NCI-H1048 (cell line): ENCODE measurements around the gene INKA2.
"Not testable (repeated sequence)": the region's sequence is repeated elsewhere in the genome, so short reads cannot be mapped to it uniquely, and the experiment has no call there.

Source experiments
- DNase-seq: peaks from one replicate; lab custom pipeline; 2025; lab: John Stamatoyannopoulos, UW

INKA2 gene

GRCh38 chr1:111750856-111751255, 11.7 kb upstream of the INKA2 start:
- DNase-seq: no peak

- no peak for DNase-seq
These were observed 10.4 kb upstream of the INKA2 start for GRCh38 chr1:111749628-111750027.

- DNase-seq: no peak
These were observed 8.8 kb upstream of the INKA2 start for GRCh38 chr1:111747947-111748346.

- peak; percentile 59 for DNase-seq
These were observed 8.1 kb upstream of the INKA2 start for GRCh38 chr1:111747282-111747734.

GRCh38 chr1:111746614-111746999, 7.4 kb upstream of the INKA2 start:
- no peak for DNase-seq

- no peak for DNase-seq
These were observed 6.7 kb upstream of the INKA2 start for GRCh38 chr1:111745675-111746613.

- no peak for DNase-seq
These were observed 4.5 kb upstream of the INKA2 start for GRCh38 chr1:111743679-111744101.

- no peak for DNase-seq
These were observed 3.8 kb upstream of the INKA2 start for GRCh38 chr1:111742938-111743549.

GRCh38 chr1:111742292-111742691, 3.1 kb upstream of the INKA2 start:
- DNase-seq: not testable (repeated sequence)

GRCh38 chr1:111739925-111740765, 950 bp upstream of the INKA2 start:
- no peak for DNase-seq

- DNase-seq: peak; percentile 32
These were observed 580 bp downstream of the INKA2 start for GRCh38 chr1:111738436-111739193.

- DNase-seq: no peak
These were observed 1.1 kb downstream of the INKA2 start for GRCh38 chr1:111738133-111738435.

- no peak for DNase-seq
These were observed 1.7 kb downstream of the INKA2 start for GRCh38 chr1:111737216-111738132.

GRCh38 chr1:111736548-111737215, 2.5 kb downstream of the INKA2 start:
- DNase-seq: no peak

GRCh38 chr1:111735858-111736544, 3.2 kb downstream of the INKA2 start:
- no peak for DNase-seq

GRCh38 chr1:111735321-111735720, 3.9 kb downstream of the INKA2 start:
- no peak for DNase-seq

GRCh38 chr1:111734856-111735255, 4.3 kb downstream of the INKA2 start:
- no peak for DNase-seq

GRCh38 chr1:111734426-111734825, 4.8 kb downstream of the INKA2 start:
- DNase-seq: no peak

- DNase-seq: no peak
These were observed 5.2 kb downstream of the INKA2 start for GRCh38 chr1:111733992-111734341.
